Vagina (tissue), 2 donors: Measurements from ENCODE around the gene OVCA2.

Experiments
- CTCF ChIP-seq, 3 experiments: fragments of 450-650 bp in 2 of 3; fragments of 200-600 bp in 1 of 3; sonication (generic) in 1 of 3; IDR thresholded peaks; one replicate each; pipeline ENCODE4 v1.5.1; 2017 to 2019; ENCODE audit warnings: antibody characterized with exemption in 3 of 3, mild to moderate bottlenecking in 2 of 3, moderate library complexity in 2 of 3
- POLR2AphosphoS5 ChIP-seq, 2 donors: sonication (generic); formaldehyde crosslinking; IDR thresholded peaks; one replicate each; pipeline ENCODE4 v1.9.0; 2017; ENCODE audit warnings: antibody characterized with exemption in 2 of 2, mild to moderate bottlenecking in 2 of 2, low read depth in 1 of 2; ENCODE audit not compliant: insufficient read depth in 1 of 2

DNA sequence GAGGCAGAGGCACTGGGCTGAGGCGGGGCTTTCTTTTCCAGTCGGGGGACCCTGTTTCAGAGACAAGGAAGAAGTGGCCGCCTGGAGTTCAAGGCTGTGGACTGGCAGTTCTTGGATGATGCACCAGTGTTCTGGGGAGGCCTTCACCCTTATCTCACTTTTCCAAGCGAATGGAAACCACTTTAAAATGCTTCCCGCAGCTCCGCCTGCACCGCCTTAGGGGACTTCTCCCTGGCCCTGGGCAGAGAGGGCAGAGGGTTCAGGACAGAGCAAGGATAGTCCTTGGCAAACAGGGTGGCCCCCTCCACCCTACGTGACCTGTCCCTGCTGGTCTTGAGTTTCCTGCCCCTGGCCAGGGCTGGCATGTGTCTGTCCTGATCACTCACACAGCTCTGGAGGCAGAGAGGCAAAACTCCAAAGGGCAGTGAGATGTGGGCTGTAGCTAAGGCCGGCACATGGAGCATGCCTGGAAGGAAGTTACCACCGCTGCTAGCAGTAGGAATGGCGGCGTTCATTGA is 37.3 kb upstream of the OVCA2 start:
- TF ChIP-seq POLR2AphosphoS5 (IDR thresholded peaks at IDR 0.05; ENCODE audit: insufficient read depth in 1 of 2, low read depth in 1 of 2) (no peak), CTCF (IDR thresholded peaks at IDR 0.05) (no peak)
